ENCODE data around the gene SV2C.

DNA sequence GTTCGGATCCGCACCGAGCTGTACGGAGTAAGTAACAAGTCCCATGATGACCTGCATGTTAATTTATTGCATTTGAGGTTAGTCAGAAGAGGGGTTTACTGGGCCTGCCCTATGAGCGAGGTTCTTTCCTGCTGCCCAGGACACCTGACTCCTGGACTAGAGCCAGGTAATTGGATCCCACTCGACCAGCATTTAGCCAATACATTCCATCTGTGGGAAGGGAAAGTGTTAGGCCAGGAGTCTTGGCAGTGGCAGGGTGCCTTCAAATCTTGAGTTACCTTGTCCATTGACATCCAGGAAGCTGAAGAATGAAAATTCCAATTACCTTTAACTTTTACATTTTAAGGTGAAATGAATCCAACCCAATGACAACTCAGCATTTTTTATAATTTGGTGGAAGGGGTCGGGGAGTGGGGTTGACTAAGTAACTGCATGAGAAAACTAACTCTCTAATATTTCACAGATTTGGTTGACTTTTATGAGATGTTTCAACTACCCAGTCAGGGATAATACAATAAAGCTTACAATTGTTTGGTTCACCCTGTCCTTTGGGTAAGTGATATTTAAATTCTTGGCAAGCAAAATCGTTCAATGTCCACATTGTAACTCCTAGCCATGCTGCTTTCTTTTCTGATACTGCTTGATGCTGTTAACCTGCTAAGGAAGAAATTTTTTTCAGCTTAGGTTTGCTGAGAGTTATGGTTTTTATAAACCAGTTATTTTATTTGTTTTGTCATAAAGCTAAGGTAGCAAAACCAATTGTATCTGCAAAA, 208.3 kb downstream of the SV2C start:
- no peak for TF ChIP-seq EZH2 (IDR thresholded peaks at IDR 0.05; ENCODE audit: borderline replicate concordance, low read depth, low read length, severe bottlenecking)
- TF ChIP-seq CTCF (IDR thresholded peaks at IDR 0.05; ENCODE audit: borderline replicate concordance, extremely low read depth, low read length, poor library complexity, severe bottlenecking), result no peak
